Urothelium cell line (cell line): ENCODE measurements around the gene PTPRD.

Experiments
- DNase-seq: peaks from one replicate; pipeline ENCODE4 v3.0.0; 2011; ENCODE audit warnings: low spot score, mixed read lengths
- FAIRE-seq: peaks from 2 replicates; lab custom pipeline; 2011; peaks lifted over from hg19 to GRCh38; lab: Jason Lieb, UNC

PTPRD gene

GRCh38 chr9:9791611-9792010 lies 821.2 kb downstream of the PTPRD start:
- no peak for DNase-seq
- no peak for FAIRE-seq

GRCh38 chr9:9790216-9790872 lies 822.5 kb downstream of the PTPRD start:
- FAIRE-seq, result no peak
- peak; percentile 9 for DNase-seq

DNA sequence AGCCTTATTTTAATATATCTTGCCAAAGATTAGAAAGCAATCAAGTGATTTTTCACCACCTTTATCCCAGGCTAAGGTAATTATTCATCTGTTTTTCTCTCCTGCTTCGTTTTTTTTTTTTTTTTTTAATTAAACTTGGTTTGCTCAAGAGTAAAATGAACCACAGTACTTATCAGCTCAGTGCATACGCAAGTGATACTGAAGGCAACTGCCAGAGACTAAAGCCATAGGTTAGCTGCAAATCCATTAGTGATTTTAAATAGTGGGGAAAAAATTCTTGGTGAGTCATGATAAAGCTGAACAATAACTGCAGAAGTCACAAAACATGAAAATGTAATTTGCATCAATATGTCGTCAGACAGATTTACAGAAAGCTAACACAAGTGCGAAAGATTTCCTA lies 829.1 kb downstream of the PTPRD start:
- no peak for FAIRE-seq
- DNase-seq, result no peak

GRCh38 chr9:9783211-9783610 lies 829.6 kb downstream of the PTPRD start:
- DNase-seq (no peak), FAIRE-seq (no peak)

DNA sequence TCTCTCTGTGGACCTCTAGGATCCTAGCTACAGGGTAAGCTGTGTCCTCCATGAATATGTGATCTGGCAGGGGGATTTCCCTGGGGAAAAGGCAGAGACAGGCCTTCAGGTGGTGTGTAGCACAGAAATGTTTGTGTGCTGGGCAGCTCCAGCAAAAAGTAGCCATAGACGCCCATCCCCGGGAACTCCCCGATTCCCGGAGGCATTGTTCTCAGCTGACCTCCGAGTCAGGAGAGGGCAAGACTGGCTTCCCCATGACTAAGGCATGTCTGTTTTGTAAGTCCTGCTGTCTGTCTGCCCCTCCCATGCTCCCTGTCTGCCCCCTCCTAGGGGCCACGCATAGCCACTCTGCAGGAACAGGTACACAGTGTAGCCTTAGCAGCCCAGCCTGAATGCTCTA lies 834.5 kb downstream of the PTPRD start:
- DNase-seq (no peak), FAIRE-seq (no peak)

- FAIRE-seq (no peak), DNase-seq (no peak)
These were observed 838.3 kb downstream of the PTPRD start for GRCh38 chr9:9774471-9774870.

GRCh38 chr9:9771314-9771713 lies 841.5 kb downstream of the PTPRD start:
- no peak for DNase-seq
- no peak for FAIRE-seq

DNA sequence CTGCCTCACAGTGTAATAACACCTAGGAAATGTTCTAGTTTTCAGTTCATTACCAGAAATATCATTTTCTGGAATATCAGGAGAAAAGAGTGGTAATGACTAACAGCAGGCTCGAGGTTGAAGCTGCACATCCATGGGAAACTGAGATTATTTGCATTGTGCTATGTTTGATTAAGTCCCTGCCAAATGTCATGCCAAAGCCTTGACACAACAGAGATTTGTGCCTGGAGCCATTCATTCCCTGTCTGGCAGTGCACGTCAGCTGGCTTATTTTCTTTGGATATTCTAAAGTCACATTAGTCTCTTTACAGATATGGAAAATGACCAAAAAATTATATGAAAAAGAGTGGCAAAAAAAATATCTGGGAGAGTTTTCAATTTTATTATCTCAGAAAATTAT lies 848.0 kb downstream of the PTPRD start:
- FAIRE-seq (no peak), DNase-seq (no peak)

DNA sequence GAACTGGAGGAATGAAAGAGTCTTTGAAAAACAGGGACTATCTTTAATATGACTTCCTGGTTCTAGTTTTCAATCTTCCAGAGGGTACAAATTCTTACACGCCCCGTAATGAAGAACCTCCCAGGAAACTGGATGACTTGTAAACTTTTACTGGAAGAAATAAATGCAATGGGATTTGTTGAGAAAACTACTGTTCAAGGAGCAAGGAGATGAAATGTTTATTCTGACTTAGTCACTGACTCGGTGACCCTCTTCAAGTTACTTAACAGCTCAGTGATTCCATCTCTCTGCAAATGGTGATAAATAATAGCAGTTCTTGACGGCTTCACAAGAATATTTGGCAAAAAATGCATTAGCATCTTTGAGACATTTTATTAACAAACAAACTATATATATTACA lies 858.6 kb downstream of the PTPRD start:
- FAIRE-seq (no peak), DNase-seq (no peak)

GRCh38 chr9:9753266-9753665 lies 859.5 kb downstream of the PTPRD start:
- DNase-seq (no peak), FAIRE-seq (no peak)

DNA sequence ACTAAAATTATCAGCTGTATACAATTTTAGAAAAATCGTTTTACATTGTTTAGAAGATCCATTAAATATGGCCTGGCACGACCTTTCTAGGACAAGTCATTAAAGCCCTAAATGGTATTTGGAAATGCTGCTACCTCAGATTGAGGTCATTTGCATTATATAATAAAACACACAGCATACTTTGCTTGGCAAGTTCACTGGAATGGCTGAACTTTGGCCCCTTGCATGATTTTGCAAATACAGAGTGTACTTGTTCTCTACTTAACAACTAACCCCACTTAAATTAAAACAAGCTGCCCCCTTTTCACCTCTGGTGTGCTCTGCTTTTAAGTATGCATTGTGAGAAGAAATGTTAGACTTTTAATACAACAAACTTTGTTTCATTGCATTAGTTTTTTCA lies 860.1 kb downstream of the PTPRD start:
- FAIRE-seq, result no peak
- no peak for DNase-seq

DNA sequence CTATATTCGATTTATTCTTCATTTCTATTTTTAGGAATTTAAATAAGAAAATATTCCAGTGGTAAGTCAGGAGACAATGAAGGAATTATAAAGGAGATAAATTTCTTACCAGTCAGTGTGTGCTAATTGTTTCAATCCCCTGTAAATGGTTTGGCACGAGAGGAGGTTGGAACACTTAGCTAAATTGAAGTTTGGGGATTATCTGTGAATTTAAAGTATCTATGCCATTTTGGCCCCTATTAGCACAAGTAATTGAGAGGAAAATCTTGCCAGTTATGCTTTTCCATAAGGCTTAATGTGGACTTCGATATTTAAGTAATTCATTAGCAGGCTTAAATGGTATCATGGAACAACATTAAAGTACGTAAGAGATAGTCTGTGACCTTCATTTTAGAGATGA lies 860.8 kb downstream of the PTPRD start:
- DNase-seq (no peak), FAIRE-seq (no peak)

DNA sequence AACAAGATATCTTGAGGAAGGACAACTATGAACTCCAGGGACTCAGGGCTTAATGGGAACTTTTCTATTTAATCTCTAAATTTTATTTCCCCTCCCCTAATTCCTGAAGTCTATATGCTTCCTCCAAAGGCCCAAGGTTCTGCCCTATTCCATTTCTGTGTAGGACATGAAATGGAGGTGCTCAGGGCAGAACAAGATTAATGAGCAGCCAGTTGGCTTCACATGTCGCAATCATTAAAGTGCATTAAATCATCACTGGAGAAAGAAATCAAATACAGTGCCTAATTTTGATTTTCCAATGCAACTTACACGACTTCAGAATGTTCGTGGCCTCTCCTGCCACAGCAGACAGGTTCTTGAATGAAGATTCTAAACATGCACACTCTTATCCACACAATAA lies 862.1 kb downstream of the PTPRD start:
- FAIRE-seq (no peak), DNase-seq (no peak)

GRCh38 chr9:9749591-9749990 lies 863.2 kb downstream of the PTPRD start:
- no peak for FAIRE-seq
- DNase-seq, result no peak

GRCh38 chr9:9747787-9748186 lies 865.0 kb downstream of the PTPRD start:
- FAIRE-seq (no peak), DNase-seq (peak; percentile 20)

DNA sequence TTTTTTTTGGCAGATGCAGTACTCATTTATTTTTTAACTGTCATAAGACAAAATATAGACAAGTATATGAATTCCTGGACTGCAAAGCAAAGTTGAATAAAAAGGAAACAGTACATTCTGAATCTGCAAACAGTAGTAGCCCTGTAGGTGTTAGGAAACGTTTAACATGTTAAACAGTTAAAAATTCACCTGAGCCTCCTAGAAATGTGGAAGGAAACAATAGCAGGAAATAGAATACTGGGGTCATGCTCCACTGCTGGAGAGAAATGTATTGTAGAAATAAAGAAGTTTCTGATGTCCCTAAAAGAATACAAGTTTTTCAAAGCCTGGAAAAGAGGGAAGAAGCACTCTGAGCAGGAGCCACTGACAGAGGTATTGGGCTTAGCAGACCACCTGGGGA lies 866.0 kb downstream of the PTPRD start:
- FAIRE-seq (no peak), DNase-seq (no peak)

GRCh38 chr9:9743822-9744221 lies 869.0 kb downstream of the PTPRD start:
- DNase-seq, result no peak
- no peak for FAIRE-seq

- DNase-seq, result no peak
- no peak for FAIRE-seq
These were observed 882.6 kb downstream of the PTPRD start for GRCh38 chr9:9730174-9730573.

DNA sequence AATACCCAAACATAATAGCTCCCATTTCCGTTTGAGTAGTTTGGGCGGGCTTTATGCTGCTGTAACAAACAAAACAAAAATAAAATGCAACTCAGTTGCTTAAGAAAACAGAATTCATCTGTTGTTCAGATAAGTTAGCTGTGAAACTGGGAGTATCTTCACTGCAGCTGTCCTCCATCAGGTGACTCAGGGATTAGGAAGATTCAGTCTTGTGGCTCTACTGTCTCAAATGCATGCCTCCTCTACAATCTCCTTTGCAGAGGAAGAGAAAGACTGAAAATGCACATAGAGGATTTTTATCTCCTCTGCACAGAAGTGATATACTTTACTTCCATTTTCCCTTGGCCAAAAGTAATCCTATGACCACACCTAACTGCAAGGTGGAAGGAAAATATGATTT lies 883.7 kb downstream of the PTPRD start:
- DNase-seq, result no peak
- FAIRE-seq, result no peak

GRCh38 chr9:9719373-9720112 lies 893.3 kb downstream of the PTPRD start:
- DNase-seq, result no peak
- FAIRE-seq, result no peak

DNA sequence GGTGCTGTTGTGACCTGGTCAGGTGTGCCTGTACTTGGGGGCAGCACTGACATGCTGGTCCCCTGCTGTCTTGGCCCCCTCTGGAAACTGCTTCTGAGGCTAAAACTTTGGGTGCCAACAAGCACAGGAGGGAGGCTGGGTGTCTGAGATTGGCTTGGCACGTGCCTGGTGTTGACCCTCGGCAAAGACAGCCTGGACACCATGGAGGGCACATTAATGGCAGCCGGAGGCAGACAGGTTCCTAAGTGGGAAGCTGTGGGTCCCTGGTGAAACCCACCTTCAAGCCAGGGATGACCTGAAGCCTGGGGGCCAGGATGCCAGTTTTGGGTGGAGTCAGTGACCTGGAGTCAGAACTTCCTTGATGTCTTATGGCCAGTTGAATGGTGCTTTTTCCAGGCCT lies 894.1 kb downstream of the PTPRD start:
- no peak for DNase-seq
- no peak for FAIRE-seq

- DNase-seq (no peak), FAIRE-seq (no peak)
These were observed 933.4 kb downstream of the PTPRD start for GRCh38 chr9:9679433-9679832.

DNA sequence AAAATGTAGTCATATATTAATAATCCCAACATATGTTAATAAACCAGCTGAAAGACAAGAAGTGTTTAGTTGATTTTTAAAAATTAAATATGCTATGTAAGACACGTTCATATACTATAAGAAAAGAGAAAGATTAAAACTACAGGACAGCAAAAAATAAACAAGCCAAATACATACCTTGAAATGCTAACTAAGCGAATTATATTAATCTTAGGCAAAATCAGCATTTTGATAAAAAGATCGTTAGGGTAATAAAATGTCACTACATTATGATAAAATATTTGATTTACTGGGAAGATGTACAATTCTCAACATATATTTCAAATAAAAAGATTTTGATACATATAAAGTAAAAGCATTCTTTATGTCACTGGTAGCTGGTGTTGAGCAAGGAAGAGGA lies 938.3 kb downstream of the PTPRD start:
- FAIRE-seq (no peak), DNase-seq (no peak)
